HK-2 (cell line): ENCODE measurements around the gene MAFG.
"Not testable (repeated sequence)": the region's sequence is repeated elsewhere in the genome, so short reads cannot be mapped to it uniquely, and the experiment has no call there.

Experiments
- DNase-seq: peaks from one replicate; pipeline ENCODE4 v3.0.0-alpha.2; 2018; ENCODE audit not compliant: unreplicated experiment

MAFG gene

GRCh38 chr17:81958633-81959342 is 31.3 kb upstream of the MAFG start:
- no peak for DNase-seq

- DNase-seq = no peak
These were observed 30.3 kb upstream of the MAFG start for GRCh38 chr17:81957691-81958432.

- DNase-seq = no peak
These were observed 29.4 kb upstream of the MAFG start for GRCh38 chr17:81956607-81957589.

GRCh38 chr17:81955756-81956544 is 28.4 kb upstream of the MAFG start:
- DNase-seq = no peak

- DNase-seq = no peak
These were observed 27.6 kb upstream of the MAFG start for GRCh38 chr17:81955058-81955681.

- DNase-seq = no peak
These were observed 26.9 kb upstream of the MAFG start for GRCh38 chr17:81954131-81955057.

- DNase-seq = not testable (repeated sequence)
These were observed 25.9 kb upstream of the MAFG start for GRCh38 chr17:81953443-81953842.

- no peak for DNase-seq
These were observed 25.3 kb upstream of the MAFG start for GRCh38 chr17:81952792-81953228.

- no peak for DNase-seq
These were observed 24.5 kb upstream of the MAFG start for GRCh38 chr17:81951785-81952684.

- no peak for DNase-seq
These were observed 23.0 kb upstream of the MAFG start for GRCh38 chr17:81950501-81950900.

- DNase-seq = no peak
These were observed 21.3 kb upstream of the MAFG start for GRCh38 chr17:81948635-81949378.

GRCh38 chr17:81947189-81947588 is 19.7 kb upstream of the MAFG start, which contains the start of gene MYADML2:
TSS of gene MYADML2 (minus strand) at chr17:81947233. CDS start at chr17:81941741, 5,492 bp downstream.
- no peak for DNase-seq

- DNase-seq = no peak
These were observed 17.3 kb upstream of the MAFG start for GRCh38 chr17:81944858-81945257.

- DNase-seq = no peak
These were observed 14.6 kb upstream of the MAFG start for GRCh38 chr17:81942167-81942553.

GRCh38 chr17:81941484-81942166 is 14.1 kb upstream of the MAFG start:
- no peak for DNase-seq

GRCh38 chr17:81940538-81941483 is 13.3 kb upstream of the MAFG start:
- no peak for DNase-seq
